BE2C (cell line): Measurements from ENCODE around the gene SMAD5.

ENCODE experiments used
- DNase-seq: peaks from one replicate; pipeline ENCODE4 v3.0.0-alpha.2; 2020
- H3K27me3 ChIP-seq: fragments of 250-450 bp; sonication (Bioruptor Pico); 2 replicates; pipeline ENCODE4 v1.5.1; 2020; ENCODE audit warnings: mild to moderate bottlenecking
- H3K36me3 ChIP-seq: fragments of 250-450 bp; sonication (Bioruptor Pico); 2 replicates; pipeline ENCODE4 v1.5.1; 2020; ENCODE audit warnings: mild to moderate bottlenecking
- H3K4me1 ChIP-seq: fragments of 250-450 bp; sonication (Bioruptor Pico); 2 replicates; pipeline ENCODE4 v1.5.1; 2020
- H3K4me3 ChIP-seq: 2 replicates; pipeline ENCODE4 v1.5.1; 2011; ENCODE audit warnings: low read depth, low read length
- H3K9me3 ChIP-seq: fragments of 250-450 bp; sonication (Bioruptor Pico); 2 replicates; pipeline ENCODE4 v1.5.1; 2020
- CTCF ChIP-seq: IDR thresholded peaks from 2 replicates; pipeline ENCODE4 v1.5.1; 2012; ENCODE audit warnings: mild to moderate bottlenecking, low read depth, low read length

Gene SMAD5

GRCh38 chr5:136143312-136143711 is 10.7 kb downstream of the SMAD5 start:
- no peaks in the 10 kb centered on the region; the same call in none of the 2 replicates for H3K4me1 ChIP-seq
- no peak for TF ChIP-seq CTCF
- H3K36me3 ChIP-seq, result no peaks in the 10 kb centered on the region
- no peak overlapping the region for H3K4me3 ChIP-seq
- H3K27me3 ChIP-seq, result no peaks in the 10 kb centered on the region
- DNase-seq, result no peak
- H3K9me3 ChIP-seq, result no peaks in the 10 kb centered on the region

- Histone ChIP-seq H3K9me3 (no peaks in the 10 kb centered on the region), H3K36me3 (no peaks in the 10 kb centered on the region), H3K4me1 (no peaks in the 10 kb centered on the region; the same call in none of the 2 replicates), H3K27me3 (no peaks in the 10 kb centered on the region), H3K4me3 (no peak overlapping the region)
- DNase-seq, result no peak
- TF ChIP-seq CTCF, result no peak
Measured at GRCh38 chr5:136143763-136144162, 11.1 kb downstream of the SMAD5 start.

GRCh38 chr5:136145030-136145429 is 12.4 kb downstream of the SMAD5 start:
- Histone ChIP-seq H3K4me1 (no peaks in the 10 kb centered on the region; the same call in none of the 2 replicates), H3K4me3 (no peak overlapping the region), H3K9me3 (no peaks in the 10 kb centered on the region), H3K36me3 (no peaks in the 10 kb centered on the region), H3K27me3 (no peaks in the 10 kb centered on the region)
- TF ChIP-seq CTCF, result no peak
- no peak for DNase-seq

GRCh38 chr5:136146201-136146600 is 13.6 kb downstream of the SMAD5 start:
- Histone ChIP-seq H3K36me3 (no peaks in the 10 kb centered on the region), H3K4me3 (no peak overlapping the region), H3K4me1 (no peaks in the 10 kb centered on the region; the same call in none of the 2 replicates), H3K27me3 (no peaks in the 10 kb centered on the region), H3K9me3 (no peaks in the 10 kb centered on the region)
- TF ChIP-seq CTCF, result no peak
- DNase-seq, result no peak

- no peaks in the 10 kb centered on the region; the same call in none of the 2 replicates for H3K4me1 ChIP-seq
- no peak overlapping the region for H3K4me3 ChIP-seq
- no peaks in the 10 kb centered on the region for H3K9me3 ChIP-seq
- no peaks in the 10 kb centered on the region for H3K36me3 ChIP-seq
- no peak for DNase-seq
- no peak for TF ChIP-seq CTCF
- no peaks in the 10 kb centered on the region for H3K27me3 ChIP-seq
Measured at GRCh38 chr5:136147632-136148031, 15.0 kb downstream of the SMAD5 start.

- Histone ChIP-seq H3K27me3 (no peaks in the 10 kb centered on the region), H3K4me1 (no peaks in the 10 kb centered on the region), H3K9me3 (no peaks in the 10 kb centered on the region), H3K36me3 (peaks cover 20% of the 10 kb centered on the region), H3K4me3 (no peak overlapping the region)
- DNase-seq, result no peak
- no peak for TF ChIP-seq CTCF
Measured at GRCh38 chr5:136149891-136150290, 17.2 kb downstream of the SMAD5 start.
